Neural cell (in vitro differentiated cells): ENCODE results near the gene INPP5A. TPM values are rescaled to one million over a fixed set of nuclear protein-coding genes. Genes with fewer than 3 reads are reported as not detected.

Experiments used
- H2AFZ ChIP-seq: fragments of 200-600, 300-800 bp; sonication (generic), shearing (Covaris generic); 2 replicates; pipeline ENCODE4 v1.6.0; 2014; ENCODE audit warnings: low read depth, mild to moderate bottlenecking, antibody characterized with exemption, low read length, moderate library complexity
- H3F3A ChIP-seq: fragments of 200-600 bp; shearing (Covaris generic); 2 replicates; pipeline ENCODE4 v1.6.1; 2016; ENCODE audit warnings: mild to moderate bottlenecking, moderate library complexity, mixed read lengths, antibody characterized with exemption, low read length; ENCODE audit not compliant: insufficient read depth, poor library complexity, severe bottlenecking
- H3K27ac ChIP-seq: fragments of 200-600, 300-800 bp; sonication (generic), shearing (Covaris generic); 2 replicates; pipeline ENCODE4 v1.5.1; 2014; ENCODE audit warnings: mild to moderate bottlenecking, low read length, moderate library complexity
- H3K27me3 ChIP-seq: fragments of 300-800, 200-600 bp; sonication (generic), shearing (Covaris generic); 2 replicates; pipeline ENCODE4 v1.6.0; 2014; ENCODE audit warnings: mild to moderate bottlenecking, low read depth, low read length, moderate library complexity; ENCODE audit not compliant: insufficient read depth
- H3K36me3 ChIP-seq: fragments of 300-800, 200-600 bp; sonication (generic), shearing (Covaris generic); 2 replicates; pipeline ENCODE4 v1.5.1; 2014; ENCODE audit warnings: mild to moderate bottlenecking, antibody characterized with exemption, low read length, moderate library complexity; ENCODE audit not compliant: insufficient read depth
- H3K4me2 ChIP-seq: fragments of 300-800, 200-600 bp; sonication (generic), shearing (Covaris generic); 2 replicates; pipeline ENCODE4 v1.6.0; 2014; ENCODE audit warnings: mild to moderate bottlenecking, low read length
- H3K4me3 ChIP-seq: fragments of 300-800, 200-600 bp; sonication (generic), shearing (Covaris generic); 2 replicates; pipeline ENCODE4 v1.5.1; 2014; ENCODE audit warnings: mild to moderate bottlenecking, low read length, moderate library complexity
- H3K79me2 ChIP-seq: fragments of 200-600 bp; shearing (Covaris generic); replicated peaks from 2 replicates; pipeline ENCODE4 v1.6.0; 2014; ENCODE audit warnings: mild to moderate bottlenecking, low read length, moderate library complexity; ENCODE audit not compliant: insufficient read depth
- H3K9ac ChIP-seq: fragments of 300-800, 200-600 bp; sonication (generic), shearing (Covaris generic); 2 replicates; pipeline ENCODE4 v1.6.1; 2016; ENCODE audit warnings: mild to moderate bottlenecking, low read length, mixed read lengths
- H3K9me2 ChIP-seq: fragments of 200-600 bp; shearing (Covaris generic); 2 replicates; pipeline ENCODE4 v1.6.1; 2016; ENCODE audit warnings: mild to moderate bottlenecking, low read length, mixed read lengths; ENCODE audit not compliant: insufficient read depth
- H3K9me3 ChIP-seq: fragments of 200-600, 300-800 bp; sonication (generic), shearing (Covaris generic); 2 replicates; pipeline ENCODE4 v1.6.1; 2016; ENCODE audit warnings: mild to moderate bottlenecking, mixed run types, low read length, moderate library complexity, mixed read lengths
- H4K20me1 ChIP-seq: fragments of 200-600 bp; shearing (Covaris generic); 2 replicates; pipeline ENCODE4 v1.6.1; 2016; ENCODE audit warnings: mild to moderate bottlenecking, mixed run types; ENCODE audit not compliant: insufficient read depth
- EP300 ChIP-seq: fragments of 450-650 bp; conservative IDR thresholded peaks from 2 replicates; pipeline ENCODE4 v1.6.1; 2014; ENCODE audit warnings: antibody characterized with exemption, mild to moderate bottlenecking, moderate library complexity; ENCODE audit not compliant: poor library complexity, severe bottlenecking
- EZH2 ChIP-seq: fragments of 200-600, 300-800 bp; shearing (Covaris generic), sonication (generic); IDR thresholded peaks from 2 replicates; pipeline ENCODE4 v1.6.1; 2014; ENCODE audit warnings: antibody characterized with exemption, low read length, borderline replicate concordance, mild to moderate bottlenecking; ENCODE audit not compliant: insufficient read depth, poor library complexity, severe bottlenecking
- MXI1 ChIP-seq: fragments of 450-650 bp; conservative IDR thresholded peaks from 2 replicates; pipeline ENCODE4 v1.6.1; 2014; ENCODE audit warnings: antibody characterized with exemption, mild to moderate bottlenecking; ENCODE audit not compliant: poor library complexity, severe bottlenecking
- POLR2AphosphoS5 ChIP-seq: IDR thresholded peaks from 2 replicates; pipeline ENCODE4 v1.6.1; 2012
- RAD21 ChIP-seq: fragments of 450-650 bp; conservative IDR thresholded peaks from 2 replicates; pipeline ENCODE4 v1.6.1; 2014; ENCODE audit warnings: antibody characterized with exemption, mild to moderate bottlenecking, moderate library complexity
- SMC3 ChIP-seq: fragments of 450-650 bp; conservative IDR thresholded peaks from 2 replicates; pipeline ENCODE4 v1.6.1; 2014; ENCODE audit warnings: antibody characterized with exemption, mild to moderate bottlenecking, moderate library complexity; ENCODE audit not compliant: poor library complexity
- TAF1 ChIP-seq: IDR thresholded peaks from 2 replicates; pipeline ENCODE4 v1.6.1; 2012; ENCODE audit warnings: low read depth
- polyA plus RNA-seq: library from polyadenylated mRNA; depleted of rRNA; stranded (reverse); fragments of >200 nt; gene quantifications from 2 replicates; pipeline ENCODE4 v1.2.3, GENCODE V29; 2014
- TF ChIP-seq, protein P1 (sequence below): fragments of 450-650 bp; IDR thresholded peaks from 2 replicates; pipeline ENCODE4 v1.5.1; 2014; ENCODE audit warnings: antibody characterized with exemption, mild to moderate bottlenecking, moderate library complexity; ENCODE audit not compliant: poor library complexity, severe bottlenecking
- TF ChIP-seq, protein P2 (sequence below): IDR thresholded peaks from 2 replicates; pipeline ENCODE4 v1.6.1; 2012; ENCODE audit warnings: borderline replicate concordance

Gene INPP5A
- polyA plus RNA-seq, 1 donor from 2014 or later, result 48.8 TPM

DNA sequence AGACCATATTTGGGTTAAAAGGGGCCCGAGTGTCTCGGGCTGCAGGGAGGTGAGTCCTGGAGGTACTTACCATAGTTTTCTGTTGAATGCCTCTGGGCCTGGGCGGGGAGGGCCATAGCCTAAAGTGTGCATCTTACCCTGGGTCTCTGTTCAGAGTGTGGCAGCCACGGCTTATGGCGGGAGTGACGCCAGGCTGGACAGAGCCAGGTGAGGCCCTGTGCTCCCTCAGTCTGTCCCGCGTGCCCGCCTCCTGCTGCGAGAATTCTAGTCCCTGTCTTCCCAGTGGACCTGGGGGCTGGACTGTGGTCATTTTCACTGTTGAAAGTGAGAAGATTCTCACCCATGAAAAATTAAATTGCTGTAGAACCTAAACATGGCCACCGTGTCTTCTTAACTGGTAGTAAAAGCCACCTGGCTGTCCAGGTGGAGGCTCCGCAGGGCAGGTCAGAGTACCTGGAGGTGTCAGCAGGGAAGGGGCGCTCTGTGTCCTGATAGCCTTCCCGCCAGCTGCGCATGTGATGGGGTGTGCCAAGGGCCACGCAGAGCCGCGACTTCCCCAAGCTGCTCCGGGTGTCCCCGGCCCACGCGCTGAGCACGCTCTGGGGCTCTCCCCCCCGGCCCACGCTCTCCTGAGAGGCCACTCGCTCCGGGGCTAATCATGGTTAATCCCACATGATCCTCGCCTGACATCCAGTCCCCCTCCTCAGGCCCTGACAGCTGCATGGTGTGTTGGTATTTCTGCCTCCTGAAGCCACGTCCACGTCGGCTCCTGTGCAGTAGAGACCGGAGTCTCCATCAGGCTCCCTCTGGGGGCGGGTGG lies 20.3 kb downstream of the INPP5A start:
- Histone ChIP-seq H3K4me3 (no peak overlapping the region), H3K9me2 (no peaks in the 10 kb centered on the region), H3K79me2 (no peaks in the 10 kb centered on the region), H3K9ac (no peak overlapping the region), H3K27ac (no peak overlapping the region), H3K27me3 (no peaks in the 10 kb centered on the region), H3K36me3 (no peaks in the 10 kb centered on the region), H3K4me2 (no peak overlapping the region), H3K9me3 (peaks cover 11% of the 10 kb centered on the region), H3F3A (no peaks in the 10 kb centered on the region), H2AFZ (no peak overlapping the region), H4K20me1 (no peaks in the 10 kb centered on the region)
- no peak for TF ChIP-seq EP300
- TF ChIP-seq POLR2AphosphoS5, result no peak
- no peak for TF ChIP-seq EZH2
- no peak for TF ChIP-seq SMC3

DNA sequence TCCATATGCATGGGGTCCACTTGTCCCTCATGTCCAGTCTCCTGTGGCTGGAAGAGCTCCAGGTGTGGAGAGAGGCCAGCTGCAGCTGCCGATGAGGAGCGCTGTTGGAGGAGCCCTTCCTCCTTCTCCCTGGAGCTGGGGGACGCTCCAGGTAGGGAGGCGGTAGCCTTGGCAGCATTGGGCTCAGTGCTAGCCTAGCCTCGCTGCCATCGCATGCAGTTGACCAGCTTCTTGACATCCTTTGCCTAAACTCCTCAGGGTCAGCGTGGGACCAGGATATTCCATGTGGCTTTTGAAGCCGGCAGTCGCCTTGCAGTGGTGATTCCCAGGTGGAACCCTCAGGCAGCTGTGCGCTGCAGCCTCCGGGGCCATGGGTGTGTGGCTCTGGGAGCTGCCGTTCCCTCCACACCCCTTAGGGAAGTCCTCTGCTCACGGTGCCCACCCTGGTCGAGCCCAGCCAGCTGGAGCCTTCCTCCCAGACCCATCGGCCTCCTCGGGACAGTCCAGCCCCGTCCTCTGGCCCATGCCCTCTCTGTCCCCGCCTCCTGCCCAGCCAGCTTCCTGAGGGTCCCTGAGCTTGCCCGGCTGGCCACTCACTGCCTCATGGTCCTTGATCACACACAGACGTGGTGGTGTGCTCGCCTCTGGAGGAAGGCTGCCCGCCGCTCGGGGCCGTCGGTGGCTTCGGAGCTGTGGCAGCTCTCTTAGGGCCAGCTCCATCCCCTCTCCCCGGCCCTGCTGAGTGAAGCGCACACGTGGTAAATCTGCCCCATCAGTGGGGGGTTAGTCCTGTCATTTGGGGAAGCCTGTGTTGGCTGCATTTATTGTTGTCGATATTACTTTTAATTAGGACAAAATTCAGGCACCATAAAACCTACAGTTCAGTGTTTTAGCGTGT lies 21.2 kb downstream of the INPP5A start:
- TF ChIP-seq RAD21, result no peak
- TF ChIP-seq EP300, result no peak
- no peak for TF ChIP-seq POLR2AphosphoS5
- no peak for TF ChIP-seq MXI1
- TF ChIP-seq EZH2, result no peak
- TF ChIP-seq TAF1, result no peak
- TF ChIP-seq, protein P1, sequence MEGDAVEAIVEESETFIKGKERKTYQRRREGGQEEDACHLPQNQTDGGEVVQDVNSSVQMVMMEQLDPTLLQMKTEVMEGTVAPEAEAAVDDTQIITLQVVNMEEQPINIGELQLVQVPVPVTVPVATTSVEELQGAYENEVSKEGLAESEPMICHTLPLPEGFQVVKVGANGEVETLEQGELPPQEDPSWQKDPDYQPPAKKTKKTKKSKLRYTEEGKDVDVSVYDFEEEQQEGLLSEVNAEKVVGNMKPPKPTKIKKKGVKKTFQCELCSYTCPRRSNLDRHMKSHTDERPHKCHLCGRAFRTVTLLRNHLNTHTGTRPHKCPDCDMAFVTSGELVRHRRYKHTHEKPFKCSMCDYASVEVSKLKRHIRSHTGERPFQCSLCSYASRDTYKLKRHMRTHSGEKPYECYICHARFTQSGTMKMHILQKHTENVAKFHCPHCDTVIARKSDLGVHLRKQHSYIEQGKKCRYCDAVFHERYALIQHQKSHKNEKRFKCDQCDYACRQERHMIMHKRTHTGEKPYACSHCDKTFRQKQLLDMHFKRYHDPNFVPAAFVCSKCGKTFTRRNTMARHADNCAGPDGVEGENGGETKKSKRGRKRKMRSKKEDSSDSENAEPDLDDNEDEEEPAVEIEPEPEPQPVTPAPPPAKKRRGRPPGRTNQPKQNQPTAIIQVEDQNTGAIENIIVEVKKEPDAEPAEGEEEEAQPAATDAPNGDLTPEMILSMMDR, result no peak
- no peak for TF ChIP-seq SMC3
- TF ChIP-seq, protein P2, sequence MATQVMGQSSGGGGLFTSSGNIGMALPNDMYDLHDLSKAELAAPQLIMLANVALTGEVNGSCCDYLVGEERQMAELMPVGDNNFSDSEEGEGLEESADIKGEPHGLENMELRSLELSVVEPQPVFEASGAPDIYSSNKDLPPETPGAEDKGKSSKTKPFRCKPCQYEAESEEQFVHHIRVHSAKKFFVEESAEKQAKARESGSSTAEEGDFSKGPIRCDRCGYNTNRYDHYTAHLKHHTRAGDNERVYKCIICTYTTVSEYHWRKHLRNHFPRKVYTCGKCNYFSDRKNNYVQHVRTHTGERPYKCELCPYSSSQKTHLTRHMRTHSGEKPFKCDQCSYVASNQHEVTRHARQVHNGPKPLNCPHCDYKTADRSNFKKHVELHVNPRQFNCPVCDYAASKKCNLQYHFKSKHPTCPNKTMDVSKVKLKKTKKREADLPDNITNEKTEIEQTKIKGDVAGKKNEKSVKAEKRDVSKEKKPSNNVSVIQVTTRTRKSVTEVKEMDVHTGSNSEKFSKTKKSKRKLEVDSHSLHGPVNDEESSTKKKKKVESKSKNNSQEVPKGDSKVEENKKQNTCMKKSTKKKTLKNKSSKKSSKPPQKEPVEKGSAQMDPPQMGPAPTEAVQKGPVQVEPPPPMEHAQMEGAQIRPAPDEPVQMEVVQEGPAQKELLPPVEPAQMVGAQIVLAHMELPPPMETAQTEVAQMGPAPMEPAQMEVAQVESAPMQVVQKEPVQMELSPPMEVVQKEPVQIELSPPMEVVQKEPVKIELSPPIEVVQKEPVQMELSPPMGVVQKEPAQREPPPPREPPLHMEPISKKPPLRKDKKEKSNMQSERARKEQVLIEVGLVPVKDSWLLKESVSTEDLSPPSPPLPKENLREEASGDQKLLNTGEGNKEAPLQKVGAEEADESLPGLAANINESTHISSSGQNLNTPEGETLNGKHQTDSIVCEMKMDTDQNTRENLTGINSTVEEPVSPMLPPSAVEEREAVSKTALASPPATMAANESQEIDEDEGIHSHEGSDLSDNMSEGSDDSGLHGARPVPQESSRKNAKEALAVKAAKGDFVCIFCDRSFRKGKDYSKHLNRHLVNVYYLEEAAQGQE, result no peak
- no peaks in the 10 kb centered on the region for H3K27me3 ChIP-seq
- H3K4me3 ChIP-seq, result no peak overlapping the region
- H2AFZ ChIP-seq, result no peak overlapping the region
- no peaks in the 10 kb centered on the region for H3K9me2 ChIP-seq
- no peaks in the 10 kb centered on the region for H3F3A ChIP-seq
- no peaks in the 10 kb centered on the region for H3K79me2 ChIP-seq
- H3K9me3 ChIP-seq, result peaks cover 12% of the 10 kb centered on the region
- no peak overlapping the region for H3K9ac ChIP-seq
- H3K36me3 ChIP-seq, result no peaks in the 10 kb centered on the region
- no peak overlapping the region for H3K27ac ChIP-seq
- H4K20me1 ChIP-seq, result no peaks in the 10 kb centered on the region
- no peak overlapping the region for H3K4me2 ChIP-seq
